Lower lobe of right lung (tissue), 2 donors: Measurements from ENCODE around the gene ZBTB44. TPM values are rescaled to one million over a fixed set of nuclear protein-coding genes. Genes with fewer than 3 reads are reported as not detected.

Source experiments
- ATAC-seq, 2 donors: fragments of 200-7000 bp; cut with Tn5 transposase; one replicate each; pipeline ENCODE4 v1.9.1; 2020 to 2022; ENCODE audit warnings: mild to moderate bottlenecking in 2 of 2, moderate library complexity in 2 of 2
- DNase-seq: peaks from one replicate; pipeline ENCODE4 v3.0.0-alpha.2; 2020
- H3K27ac ChIP-seq: fragments of 200-600 bp; one replicate; pipeline ENCODE4 v1.8.0; 2022
- H3K27me3 ChIP-seq: fragments of 200-600 bp; one replicate; pipeline ENCODE4 v1.8.0; 2022; ENCODE audit warnings: low read depth
- H3K36me3 ChIP-seq: fragments of 200-600 bp; one replicate; pipeline ENCODE4 v1.8.0; 2022; ENCODE audit warnings: mild to moderate bottlenecking
- H3K4me1 ChIP-seq: fragments of 200-600 bp; one replicate; pipeline ENCODE4 v1.8.0; 2022
- H3K4me3 ChIP-seq: fragments of 200-600 bp; one replicate; pipeline ENCODE4 v1.8.0; 2022; ENCODE audit warnings: mild to moderate bottlenecking
- H3K9me3 ChIP-seq: fragments of 200-600 bp; one replicate; pipeline ENCODE4 v1.8.0; 2022
- intact Hi-C: fragments of 100-400 bp; cut with DNase I; formaldehyde crosslinking; loops from one replicate; pipeline ENCODE4 v1.11.0; 2022
- long read RNA-seq: library from polyadenylated mRNA; unstranded; transcript quantifications from one replicate; pipeline ENCODE4 v2.0.0, GENCODE V29; 2021
- total RNA-seq: library from RNA; stranded (reverse); fragmentation: NEBNext Ultra II Directional; extraction: Animal tissue kit (Norgen Biotek cat#: 25700); gene quantifications from one replicate; pipeline ENCODE4 v1.2.1, GENCODE V29; 2021
- TF ChIP-seq, protein P1 (sequence below): fragments of 200-600 bp; IDR thresholded peaks from one replicate; pipeline ENCODE4 v1.8.0; 2022; ENCODE audit warnings: antibody characterized with exemption, mild to moderate bottlenecking
- donor health status: DM: no; HTN: yes; CAD: no; lungs with severe emphysema.

ZBTB44 gene, protein sequence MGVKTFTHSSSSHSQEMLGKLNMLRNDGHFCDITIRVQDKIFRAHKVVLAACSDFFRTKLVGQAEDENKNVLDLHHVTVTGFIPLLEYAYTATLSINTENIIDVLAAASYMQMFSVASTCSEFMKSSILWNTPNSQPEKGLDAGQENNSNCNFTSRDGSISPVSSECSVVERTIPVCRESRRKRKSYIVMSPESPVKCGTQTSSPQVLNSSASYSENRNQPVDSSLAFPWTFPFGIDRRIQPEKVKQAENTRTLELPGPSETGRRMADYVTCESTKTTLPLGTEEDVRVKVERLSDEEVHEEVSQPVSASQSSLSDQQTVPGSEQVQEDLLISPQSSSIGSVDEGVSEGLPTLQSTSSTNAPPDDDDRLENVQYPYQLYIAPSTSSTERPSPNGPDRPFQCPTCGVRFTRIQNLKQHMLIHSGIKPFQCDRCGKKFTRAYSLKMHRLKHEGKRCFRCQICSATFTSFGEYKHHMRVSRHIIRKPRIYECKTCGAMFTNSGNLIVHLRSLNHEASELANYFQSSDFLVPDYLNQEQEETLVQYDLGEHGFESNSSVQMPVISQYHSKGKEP
- 59.8 TPM for total RNA-seq
- long read RNA-seq, full-length matches to known transcripts: 3 of 22 reads
- long read RNA-seq, partial matches to known transcripts: 9 of 22 reads
- long read RNA-seq, other reads (novel, unspliced or antisense): 10 of 22 reads

DNA sequence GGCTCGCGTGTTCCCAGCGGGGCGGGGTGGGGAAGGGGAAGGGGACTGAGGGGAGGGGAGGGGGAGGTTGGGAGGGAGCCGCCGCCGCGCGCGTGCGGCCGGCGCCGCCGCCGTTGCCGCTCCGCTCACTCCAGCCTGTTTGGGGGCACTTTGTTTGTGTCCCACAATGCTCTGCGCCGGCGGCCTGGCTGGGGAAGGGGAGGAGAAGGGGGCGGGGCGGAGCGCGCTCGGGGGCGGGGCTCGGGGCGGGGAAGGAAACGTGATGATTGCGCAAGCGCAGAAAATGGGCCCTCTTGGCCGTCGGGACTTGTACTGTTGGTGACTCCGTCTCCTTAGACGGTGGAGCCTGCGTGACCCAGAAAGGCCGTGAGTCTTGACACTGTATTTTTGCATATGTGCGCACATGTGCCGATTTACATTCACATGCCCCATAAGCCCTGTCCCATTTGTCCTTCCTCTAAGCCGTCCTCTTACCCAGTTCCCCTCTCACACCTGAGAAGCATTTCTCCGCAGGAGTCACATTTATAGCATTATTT, at the start of gene ZBTB44:
TSS of gene ZBTB44 (minus strand) at position 168 of the 536 bp plus-strand sequence. CDS start 53,044 bp downstream, outside the sequence.
- H3K36me3 ChIP-seq: no peaks in the 10 kb centered on the region
- ATAC-seq: peak; percentile 97 to 98
- intact Hi-C loops: no loop called here
- peak within 1 kb of the TSS; percentile 87 for H3K27ac ChIP-seq
- H3K4me1 ChIP-seq: peaks cover 39% of the 10 kb centered on the region
- H3K9me3 ChIP-seq: no peaks in the 10 kb centered on the region
- H3K27me3 ChIP-seq: no peaks in the 10 kb centered on the region
- peak within 1 kb of the TSS; percentile 93 for H3K4me3 ChIP-seq
- TF ChIP-seq, protein P1, sequence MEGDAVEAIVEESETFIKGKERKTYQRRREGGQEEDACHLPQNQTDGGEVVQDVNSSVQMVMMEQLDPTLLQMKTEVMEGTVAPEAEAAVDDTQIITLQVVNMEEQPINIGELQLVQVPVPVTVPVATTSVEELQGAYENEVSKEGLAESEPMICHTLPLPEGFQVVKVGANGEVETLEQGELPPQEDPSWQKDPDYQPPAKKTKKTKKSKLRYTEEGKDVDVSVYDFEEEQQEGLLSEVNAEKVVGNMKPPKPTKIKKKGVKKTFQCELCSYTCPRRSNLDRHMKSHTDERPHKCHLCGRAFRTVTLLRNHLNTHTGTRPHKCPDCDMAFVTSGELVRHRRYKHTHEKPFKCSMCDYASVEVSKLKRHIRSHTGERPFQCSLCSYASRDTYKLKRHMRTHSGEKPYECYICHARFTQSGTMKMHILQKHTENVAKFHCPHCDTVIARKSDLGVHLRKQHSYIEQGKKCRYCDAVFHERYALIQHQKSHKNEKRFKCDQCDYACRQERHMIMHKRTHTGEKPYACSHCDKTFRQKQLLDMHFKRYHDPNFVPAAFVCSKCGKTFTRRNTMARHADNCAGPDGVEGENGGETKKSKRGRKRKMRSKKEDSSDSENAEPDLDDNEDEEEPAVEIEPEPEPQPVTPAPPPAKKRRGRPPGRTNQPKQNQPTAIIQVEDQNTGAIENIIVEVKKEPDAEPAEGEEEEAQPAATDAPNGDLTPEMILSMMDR: no peak
- peak; percentile 93 for DNase-seq

GRCh38 chr11:130359419-130359818, 44.7 kb upstream of the ZBTB44 start:
- no peak for DNase-seq
- Histone ChIP-seq H3K27ac (no peak overlapping the region), H3K9me3 (peaks cover 14% of the 10 kb centered on the region), H3K4me1 (no peaks in the 10 kb centered on the region), H3K4me3 (no peak overlapping the region), H3K27me3 (no peaks in the 10 kb centered on the region), H3K36me3 (no peaks in the 10 kb centered on the region)
- no peak for ATAC-seq
- intact Hi-C loops: no loop called here
- TF ChIP-seq, protein P1: no peak

GRCh38 chr11:130358398-130358797, 43.7 kb upstream of the ZBTB44 start:
- intact Hi-C loops: no loop called here
- Histone ChIP-seq H3K9me3 (peaks cover 18% of the 10 kb centered on the region), H3K27ac (no peak overlapping the region), H3K36me3 (no peaks in the 10 kb centered on the region), H3K27me3 (no peaks in the 10 kb centered on the region), H3K4me1 (no peaks in the 10 kb centered on the region), H3K4me3 (no peak overlapping the region)
- DNase-seq (no peak), ATAC-seq (no peak)
- TF ChIP-seq, protein P1: no peak

GRCh38 chr11:130347261-130347660, 32.5 kb upstream of the ZBTB44 start:
- TF ChIP-seq, protein P1: no peak
- H3K9me3 ChIP-seq: no peaks in the 10 kb centered on the region
- H3K27ac ChIP-seq: no peak overlapping the region
- no peaks in the 10 kb centered on the region for H3K36me3 ChIP-seq
- no peak for ATAC-seq
- H3K27me3 ChIP-seq: no peaks in the 10 kb centered on the region
- DNase-seq: no peak
- no peak overlapping the region for H3K4me3 ChIP-seq
- no peaks in the 10 kb centered on the region for H3K4me1 ChIP-seq
- intact Hi-C loops: no loop called here

GRCh38 chr11:130344841-130345240, 30.1 kb upstream of the ZBTB44 start:
- Histone ChIP-seq H3K36me3 (no peaks in the 10 kb centered on the region), H3K4me3 (no peak overlapping the region), H3K27ac (no peak overlapping the region), H3K9me3 (peaks cover 6% of the 10 kb centered on the region), H3K27me3 (no peaks in the 10 kb centered on the region), H3K4me1 (no peaks in the 10 kb centered on the region)
- no peak for ATAC-seq
- intact Hi-C loops: no loop called here
- no peak for DNase-seq
- TF ChIP-seq, protein P1: no peak
